ENCODE results near the gene RBFOX1. TPM values are rescaled to one million over a fixed set of nuclear protein-coding genes. Genes with fewer than 3 reads are reported as not detected.

RBFOX1 gene
- total RNA-seq, 4 donors from 2014 or later, result 0.29 to 0.30 TPM; not detected in 2

- H3K4me3 ChIP-seq (ENCODE audit: low read depth, poor library complexity, severe bottlenecking), result no peak overlapping the region
- WGBS, 2 donors, result 79% methylated on average over 2 of the region's 2 CpGs
Observed at GRCh38 chr16:7577588-7577987, 244.9 kb downstream of the RBFOX1 start.

DNA sequence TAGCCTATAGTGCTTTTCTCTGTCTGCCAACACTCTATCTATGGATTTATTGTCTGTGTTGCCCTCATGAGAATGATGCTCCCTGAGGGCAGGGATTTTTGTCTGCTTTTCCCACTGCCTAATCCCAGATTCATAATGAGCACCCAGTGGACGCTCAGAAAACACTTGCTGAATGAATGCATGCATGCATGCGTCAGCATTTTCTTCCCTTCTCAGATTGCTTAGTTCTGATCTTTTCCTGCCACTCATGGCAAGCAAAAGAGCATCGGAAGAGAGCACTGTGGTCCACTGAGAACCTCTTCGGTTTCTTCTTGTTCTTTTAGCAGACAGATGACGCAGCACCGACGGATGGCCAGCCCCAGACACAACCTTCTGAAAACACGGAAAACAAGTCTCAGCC, 246.8 kb downstream of the RBFOX1 start:
- no peak overlapping the region for H3K4me3 ChIP-seq (ENCODE audit: low read depth, poor library complexity, severe bottlenecking)
- TF ChIP-seq POLR2A (IDR thresholded peaks at IDR 0.05), result no peak
- TF ChIP-seq, protein P1, sequence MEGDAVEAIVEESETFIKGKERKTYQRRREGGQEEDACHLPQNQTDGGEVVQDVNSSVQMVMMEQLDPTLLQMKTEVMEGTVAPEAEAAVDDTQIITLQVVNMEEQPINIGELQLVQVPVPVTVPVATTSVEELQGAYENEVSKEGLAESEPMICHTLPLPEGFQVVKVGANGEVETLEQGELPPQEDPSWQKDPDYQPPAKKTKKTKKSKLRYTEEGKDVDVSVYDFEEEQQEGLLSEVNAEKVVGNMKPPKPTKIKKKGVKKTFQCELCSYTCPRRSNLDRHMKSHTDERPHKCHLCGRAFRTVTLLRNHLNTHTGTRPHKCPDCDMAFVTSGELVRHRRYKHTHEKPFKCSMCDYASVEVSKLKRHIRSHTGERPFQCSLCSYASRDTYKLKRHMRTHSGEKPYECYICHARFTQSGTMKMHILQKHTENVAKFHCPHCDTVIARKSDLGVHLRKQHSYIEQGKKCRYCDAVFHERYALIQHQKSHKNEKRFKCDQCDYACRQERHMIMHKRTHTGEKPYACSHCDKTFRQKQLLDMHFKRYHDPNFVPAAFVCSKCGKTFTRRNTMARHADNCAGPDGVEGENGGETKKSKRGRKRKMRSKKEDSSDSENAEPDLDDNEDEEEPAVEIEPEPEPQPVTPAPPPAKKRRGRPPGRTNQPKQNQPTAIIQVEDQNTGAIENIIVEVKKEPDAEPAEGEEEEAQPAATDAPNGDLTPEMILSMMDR (IDR thresholded peaks at IDR 0.05), result no peak
- WGBS, 2 donors, result 88 to 90% methylated on average over 8 of the region's 8 CpGs
- no peak for DNase-seq (ENCODE audit: low spot score in 2 of 2)
- intact Hi-C loops (cut with DNase I; ENCODE audit: low total_unique reads), result no loop called here

More at GRCh38 chr16:7577588-7577987, 244.9 kb downstream of the RBFOX1 start:
- intact Hi-C loops (cut with DNase I; ENCODE audit: low total_unique reads), result no loop called here
- TF ChIP-seq, protein P1 (IDR thresholded peaks at IDR 0.05), result no peak
- no peak for TF ChIP-seq POLR2A (IDR thresholded peaks at IDR 0.05)
- no peak for DNase-seq (ENCODE audit: low spot score in 2 of 2)

GRCh38 chr16:7581175-7581574, 248.5 kb downstream of the RBFOX1 start:
- WGBS, 2 donors, result 66 to 75% methylated on average over 6 of the region's 6 CpGs
- TF ChIP-seq, protein P1 (IDR thresholded peaks at IDR 0.05), result no peak
- no peak for TF ChIP-seq POLR2A (IDR thresholded peaks at IDR 0.05)
- DNase-seq (ENCODE audit: low spot score in 2 of 2), result no peak
- intact Hi-C loops (cut with DNase I; ENCODE audit: low total_unique reads), result no loop called here
- no peak overlapping the region for H3K4me3 ChIP-seq (ENCODE audit: low read depth, poor library complexity, severe bottlenecking)

GRCh38 chr16:7583396-7583795, 250.8 kb downstream of the RBFOX1 start:
- TF ChIP-seq POLR2A (IDR thresholded peaks at IDR 0.05), result no peak
- TF ChIP-seq, protein P1 (IDR thresholded peaks at IDR 0.05), result no peak
- H3K4me3 ChIP-seq (ENCODE audit: low read depth, poor library complexity, severe bottlenecking), result no peak overlapping the region
- no peak for DNase-seq (ENCODE audit: low spot score in 2 of 2)
- intact Hi-C loops (cut with DNase I; ENCODE audit: low total_unique reads), result no loop called here
- WGBS, 2 donors, result 74 to 82% methylated on average over 4 of the region's 4 CpGs

DNA sequence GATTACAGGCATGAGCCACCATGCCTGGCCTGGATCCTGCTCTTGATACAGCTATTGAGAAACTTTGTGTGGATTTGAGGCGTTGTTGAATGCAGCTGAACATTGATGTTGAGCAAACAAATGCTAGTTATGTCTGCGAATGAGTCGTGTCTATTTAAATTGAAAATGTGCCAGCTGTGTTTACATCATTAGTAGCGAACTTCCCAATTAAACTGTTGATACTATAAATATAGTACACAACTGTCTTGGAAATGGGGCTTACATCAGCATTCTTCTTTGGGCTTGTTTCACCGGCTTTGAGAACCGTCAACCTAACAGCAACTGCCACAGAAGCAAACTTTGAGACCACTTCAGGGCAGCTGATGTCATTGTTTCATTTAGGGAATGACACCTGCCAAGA, 251.9 kb downstream of the RBFOX1 start:
- WGBS, 2 donors, result 66 to 75% methylated on average over 6 of the region's 6 CpGs
- TF ChIP-seq, protein P1 (IDR thresholded peaks at IDR 0.05), result no peak
- no peak for TF ChIP-seq POLR2A (IDR thresholded peaks at IDR 0.05)

DNA sequence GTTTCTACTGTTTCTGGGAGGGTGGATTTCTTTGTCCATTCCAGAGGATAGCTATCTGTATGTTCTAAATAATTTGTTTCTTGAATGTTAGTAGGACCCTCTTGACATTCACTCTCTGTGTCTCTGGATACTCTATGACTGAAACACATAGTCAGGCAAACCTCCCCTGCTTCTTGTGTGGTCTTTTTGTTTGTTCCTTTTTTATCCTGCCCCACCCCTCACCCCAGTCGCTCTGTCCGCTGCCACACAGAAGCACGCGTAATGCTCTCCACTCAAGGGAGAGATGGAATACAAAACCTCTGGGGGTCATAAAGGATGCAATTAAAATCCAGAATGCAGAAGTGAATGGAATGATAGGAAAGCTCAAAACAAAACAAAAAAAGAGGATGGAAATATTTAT, 253.1 kb downstream of the RBFOX1 start:
- no peak overlapping the region for H3K4me3 ChIP-seq (ENCODE audit: low read depth, poor library complexity, severe bottlenecking)
- no peak for DNase-seq (ENCODE audit: low spot score in 2 of 2)
- 53 to 84% methylated on average over 4 of the region's 4 CpGs for WGBS, 2 donors
- TF ChIP-seq, protein P1 (IDR thresholded peaks at IDR 0.05), result no peak
- TF ChIP-seq POLR2A (IDR thresholded peaks at IDR 0.05), result no peak
- intact Hi-C loops (cut with DNase I; ENCODE audit: low total_unique reads), result no loop called here

More for the DNA sequence above, 251.9 kb downstream of the RBFOX1 start:
- intact Hi-C loops (cut with DNase I; ENCODE audit: low total_unique reads), result no loop called here
- H3K4me3 ChIP-seq (ENCODE audit: low read depth, poor library complexity, severe bottlenecking), result no peak overlapping the region
- no peak for DNase-seq (ENCODE audit: low spot score in 2 of 2)

All from lower leg skin (tissue), 4 donors.